22Rv1 (cell line): ENCODE data around the gene CGREF1.

Experiments
- ZFX ChIP-seq: fragments of 450-650 bp; IDR thresholded peaks from 2 replicates; pipeline ENCODE4 v1.6.1; 2017; ENCODE audit warnings: antibody characterized with exemption, borderline replicate concordance
- TF ChIP-seq, protein P1 (sequence below): fragments of 450-650 bp; IDR thresholded peaks from 2 replicates; pipeline ENCODE4 v1.5.1; 2017; ENCODE audit warnings: mild to moderate bottlenecking

DNA sequence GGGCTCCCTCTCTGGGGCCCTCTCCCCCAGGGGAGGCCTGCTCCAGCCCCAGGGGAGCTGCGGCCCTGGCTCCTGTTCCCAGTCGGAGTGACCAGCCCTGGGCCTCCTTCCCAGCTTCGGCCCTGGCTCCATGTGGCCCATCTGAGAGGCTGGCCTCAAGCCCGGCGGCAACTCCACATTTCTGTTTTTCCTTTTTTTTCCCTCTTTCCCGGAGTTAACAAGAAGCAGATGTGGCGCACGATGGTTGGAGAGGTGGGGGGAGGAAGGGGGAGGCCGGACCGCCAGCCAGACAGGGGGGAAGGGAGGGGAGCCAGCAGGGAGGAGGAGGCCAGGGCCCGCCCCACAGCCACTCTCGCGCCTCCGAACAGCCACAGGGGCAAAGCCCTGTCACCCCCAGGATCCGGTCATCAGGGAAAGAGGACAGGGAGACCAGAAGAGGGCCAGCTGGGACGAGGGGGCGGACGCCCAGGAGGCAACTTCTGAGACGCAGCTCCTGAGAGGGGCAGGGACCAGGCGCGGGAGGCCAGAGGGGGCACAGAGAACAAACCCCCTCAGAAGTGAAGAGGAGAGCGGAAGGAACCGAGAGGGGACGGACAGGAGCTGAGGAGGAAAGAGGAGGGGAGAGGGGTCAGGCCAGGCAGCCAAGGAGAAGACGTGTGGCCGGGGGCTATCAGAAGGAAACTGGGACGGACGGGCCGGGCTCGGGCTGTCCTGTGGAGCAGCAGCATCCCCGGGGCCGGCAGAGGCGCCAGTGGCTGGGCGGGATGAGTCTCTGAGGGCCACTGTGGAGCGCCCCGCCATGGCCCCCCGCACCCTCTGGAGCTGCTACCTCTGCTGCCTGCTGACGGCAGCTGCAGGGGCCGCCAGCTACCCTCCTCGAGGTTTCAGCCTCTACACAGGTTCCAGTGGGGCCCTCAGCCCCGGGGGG lies 40.4 kb downstream of the CGREF1 start, which contains the start of gene EMILIN1:
- TF ChIP-seq, protein P1, sequence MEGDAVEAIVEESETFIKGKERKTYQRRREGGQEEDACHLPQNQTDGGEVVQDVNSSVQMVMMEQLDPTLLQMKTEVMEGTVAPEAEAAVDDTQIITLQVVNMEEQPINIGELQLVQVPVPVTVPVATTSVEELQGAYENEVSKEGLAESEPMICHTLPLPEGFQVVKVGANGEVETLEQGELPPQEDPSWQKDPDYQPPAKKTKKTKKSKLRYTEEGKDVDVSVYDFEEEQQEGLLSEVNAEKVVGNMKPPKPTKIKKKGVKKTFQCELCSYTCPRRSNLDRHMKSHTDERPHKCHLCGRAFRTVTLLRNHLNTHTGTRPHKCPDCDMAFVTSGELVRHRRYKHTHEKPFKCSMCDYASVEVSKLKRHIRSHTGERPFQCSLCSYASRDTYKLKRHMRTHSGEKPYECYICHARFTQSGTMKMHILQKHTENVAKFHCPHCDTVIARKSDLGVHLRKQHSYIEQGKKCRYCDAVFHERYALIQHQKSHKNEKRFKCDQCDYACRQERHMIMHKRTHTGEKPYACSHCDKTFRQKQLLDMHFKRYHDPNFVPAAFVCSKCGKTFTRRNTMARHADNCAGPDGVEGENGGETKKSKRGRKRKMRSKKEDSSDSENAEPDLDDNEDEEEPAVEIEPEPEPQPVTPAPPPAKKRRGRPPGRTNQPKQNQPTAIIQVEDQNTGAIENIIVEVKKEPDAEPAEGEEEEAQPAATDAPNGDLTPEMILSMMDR, result no peak
- no peak for TF ChIP-seq ZFX
